Esophagus squamous epithelium (tissue), 5 donors: ENCODE results near the gene SPINT4. TPM values are rescaled to one million over a fixed set of nuclear protein-coding genes. Genes with fewer than 3 reads are reported as not detected.
"Not testable (repeated sequence)": the region's sequence is repeated elsewhere in the genome, so short reads cannot be mapped to it uniquely, and the experiment has no call there.

Experiments used
- DNase-seq: peaks from one replicate; lab custom pipeline; 2025; lab: John Stamatoyannopoulos, UW
- H3K27ac ChIP-seq, 4 donors: fragments of 200-600 bp; sonication (generic); one replicate each; pipeline ENCODE4 v1.5.1; 2016 to 2019; ENCODE audit warnings: mild to moderate bottlenecking in 1 of 4
- H3K27me3 ChIP-seq, 4 donors: fragments of 200-600 bp; sonication (generic); 1 replicate in 3 of 4; 2 replicates in 1 of 4; pipeline versions ENCODE4 v1.5.1 to v1.6.0; 2017 to 2021; ENCODE audit warnings: antibody characterized with exemption in 1 of 4
- H3K36me3 ChIP-seq, 3 donors: fragments of 200-600 bp; sonication (generic); one replicate each; pipeline ENCODE4 v1.5.1; 2016 to 2019
- H3K4me1 ChIP-seq, 3 donors: fragments of 200-600 bp; sonication (generic); one replicate each; pipeline ENCODE4 v1.5.1; 2017 to 2019
- H3K4me3 ChIP-seq, 4 donors: fragments of 200-600 bp; sonication (generic); 1 replicate in 3 of 4; 2 replicates in 1 of 4; pipeline ENCODE4 v1.5.1; 2016 to 2019; ENCODE audit warnings: mild to moderate bottlenecking in 2 of 4, moderate library complexity in 1 of 4
- H3K9me3 ChIP-seq, 3 donors: fragments of 200-600 bp; sonication (generic); one replicate each; pipeline ENCODE4 v1.5.1; 2016 to 2019
- POLR2A ChIP-seq, 4 donors: fragments of 450-650 bp; IDR thresholded peaks; one replicate each; pipeline ENCODE4 v1.6.1; 2017; ENCODE audit warnings: antibody characterized with exemption in 4 of 4, mild to moderate bottlenecking in 4 of 4, moderate library complexity in 3 of 4
- WGBS, 2 donors: methylation state at CpG; one replicate each; pipeline ENCODE4 v1.1.5; 2018; 5-methylcytosine and 5-hydroxymethylcytosine counted together
- intact Hi-C: fragments of 100-400 bp; cut with DNase I; formaldehyde crosslinking; loops from one replicate; pipeline ENCODE4 v1.15.0; 2022
- total RNA-seq, 4 donors: library from RNA; depleted of rRNA; stranded (reverse); fragments of >200 nt; gene quantifications; one replicate each; pipeline ENCODE4 v1.1.0, GENCODE V29; 2016
- TF ChIP-seq, protein P1 (sequence below), 6 experiments: fragments of 450-650 bp in 4 of 6; fragments of 200-600 bp in 2 of 6; sonication (generic) in 2 of 6; IDR thresholded peaks; one replicate each; pipeline ENCODE4 v1.5.1; 2016 to 2019; ENCODE audit warnings: antibody characterized with exemption in 6 of 6, mild to moderate bottlenecking in 4 of 6, moderate library complexity in 4 of 6
- donor health status: DM: yes; HTN: yes; CAD: no.

SPINT4 gene
- total RNA-seq, 4 donors from 2014 or later: not detected

DNA sequence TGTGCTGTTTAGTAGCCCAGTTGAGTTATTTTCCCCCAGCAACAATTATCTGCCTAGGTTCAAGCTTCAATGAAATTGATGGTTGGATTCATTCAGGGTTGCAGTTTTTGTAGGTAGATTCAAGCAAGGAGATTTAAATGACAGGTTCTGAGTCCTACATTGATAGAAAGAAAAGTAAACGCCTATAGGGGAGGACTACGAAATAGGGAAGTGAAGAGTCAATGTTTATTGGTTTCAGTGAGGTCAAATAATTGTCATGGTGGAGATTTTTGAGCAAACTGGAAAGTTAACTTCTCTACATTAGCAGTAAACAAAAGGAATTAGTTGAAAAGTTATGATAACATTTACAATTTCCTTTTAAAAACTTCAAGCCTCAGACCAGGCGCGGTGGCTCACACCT is 21.0 kb upstream of the SPINT4 start:
- no peaks in the 10 kb centered on the region for H3K36me3 ChIP-seq
- DNase-seq: no peak
- WGBS, 2 donors: 46 to 58% methylated on average over 4 of the region's 4 CpGs
- no peaks in the 10 kb centered on the region for H3K4me1 ChIP-seq
- no peak overlapping the region for H3K27ac ChIP-seq
- no peaks in the 10 kb centered on the region for H3K9me3 ChIP-seq
- TF ChIP-seq POLR2A (IDR thresholded peaks at IDR 0.05): no peak
- TF ChIP-seq, protein P1, sequence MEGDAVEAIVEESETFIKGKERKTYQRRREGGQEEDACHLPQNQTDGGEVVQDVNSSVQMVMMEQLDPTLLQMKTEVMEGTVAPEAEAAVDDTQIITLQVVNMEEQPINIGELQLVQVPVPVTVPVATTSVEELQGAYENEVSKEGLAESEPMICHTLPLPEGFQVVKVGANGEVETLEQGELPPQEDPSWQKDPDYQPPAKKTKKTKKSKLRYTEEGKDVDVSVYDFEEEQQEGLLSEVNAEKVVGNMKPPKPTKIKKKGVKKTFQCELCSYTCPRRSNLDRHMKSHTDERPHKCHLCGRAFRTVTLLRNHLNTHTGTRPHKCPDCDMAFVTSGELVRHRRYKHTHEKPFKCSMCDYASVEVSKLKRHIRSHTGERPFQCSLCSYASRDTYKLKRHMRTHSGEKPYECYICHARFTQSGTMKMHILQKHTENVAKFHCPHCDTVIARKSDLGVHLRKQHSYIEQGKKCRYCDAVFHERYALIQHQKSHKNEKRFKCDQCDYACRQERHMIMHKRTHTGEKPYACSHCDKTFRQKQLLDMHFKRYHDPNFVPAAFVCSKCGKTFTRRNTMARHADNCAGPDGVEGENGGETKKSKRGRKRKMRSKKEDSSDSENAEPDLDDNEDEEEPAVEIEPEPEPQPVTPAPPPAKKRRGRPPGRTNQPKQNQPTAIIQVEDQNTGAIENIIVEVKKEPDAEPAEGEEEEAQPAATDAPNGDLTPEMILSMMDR (IDR thresholded peaks at IDR 0.05): no peak
- peaks cover 0 to 12% (median 0%) of the 10 kb centered on the region in 4 donors for H3K27me3 ChIP-seq
- intact Hi-C loops: no loop called here
- no peak overlapping the region for H3K4me3 ChIP-seq

DNA sequence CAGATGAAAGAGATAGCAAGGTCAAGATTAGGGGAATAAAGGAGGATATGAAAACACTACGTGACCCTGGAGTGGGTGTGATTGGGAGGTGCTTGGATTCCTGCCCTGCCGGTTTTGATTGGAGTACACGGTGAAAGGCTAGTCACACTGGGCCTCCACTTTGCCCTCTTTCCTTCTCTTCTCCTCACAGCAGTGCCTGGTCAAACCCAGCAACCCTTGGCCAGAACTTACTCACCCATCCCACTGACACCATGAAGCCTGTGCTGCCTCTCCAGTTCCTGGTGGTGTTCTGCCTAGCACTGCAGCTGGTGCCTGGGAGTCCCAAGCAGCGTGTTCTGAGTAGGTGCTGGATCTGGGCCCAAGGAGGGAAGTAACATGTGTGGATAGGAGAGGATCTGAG is 20.3 kb upstream of the SPINT4 start, which contains the start of gene WFDC13:
Gene WFDC13 (plus strand): TSS at position 166 of the 400 bp plus-strand sequence. CDS start 86 bp downstream, at position 252.
- 59 to 64% methylated on average over 3 to 4 of the region's 4 CpGs for WGBS, 2 donors
- intact Hi-C loops: no loop called here
- no peak for TF ChIP-seq POLR2A (IDR thresholded peaks at IDR 0.05)
- TF ChIP-seq, protein P1 (IDR thresholded peaks at IDR 0.05): no peak

DNA sequence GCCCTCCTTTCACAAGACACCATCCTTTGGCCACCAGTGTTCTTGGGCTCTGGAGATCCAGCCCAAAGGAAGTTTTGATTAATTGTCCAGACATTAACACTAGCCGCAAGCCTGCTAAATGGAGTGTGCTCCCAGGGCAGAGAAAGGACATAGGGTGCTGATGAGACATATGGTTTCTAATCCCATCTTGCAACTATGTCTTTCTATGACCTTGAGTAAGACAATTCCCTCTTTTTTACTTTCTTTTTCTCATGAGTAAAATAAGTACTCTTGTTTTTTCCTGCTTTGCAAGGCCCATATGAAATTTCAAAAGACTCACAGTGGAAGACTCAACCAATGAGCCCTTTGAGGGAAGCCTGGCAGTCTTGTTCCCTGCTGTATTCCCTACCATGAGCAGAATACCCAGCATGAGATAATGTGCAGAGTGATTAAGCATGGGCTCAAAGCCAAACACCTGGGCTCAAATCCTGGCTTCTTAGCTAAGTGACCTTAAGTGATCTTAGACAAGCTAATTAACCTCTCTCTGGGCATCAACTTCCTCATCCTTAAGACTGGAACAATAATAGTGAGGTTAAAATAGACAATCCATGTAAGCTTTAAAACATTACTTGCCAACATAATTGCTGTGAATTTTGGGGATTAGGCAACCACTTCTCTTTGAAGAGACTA is 17.0 kb upstream of the SPINT4 start, which contains the start of gene WFDC10B:
Gene WFDC10B (minus strand): TSS at position 51 of the 669 bp plus-strand sequence. CDS start 19,027 bp downstream, outside the sequence.
- no peaks in the 10 kb centered on the region for H3K4me1 ChIP-seq
- DNase-seq: no peak
- no peak within 1 kb of the TSS for H3K4me3 ChIP-seq
- H3K27me3 ChIP-seq: peaks cover 0 to 28% (median 0%) of the 10 kb centered on the region in 4 donors
- intact Hi-C loops: no loop called here
- H3K27ac ChIP-seq: no peak within 1 kb of the TSS
- TF ChIP-seq, protein P1 (IDR thresholded peaks at IDR 0.05): no peak
- TF ChIP-seq POLR2A (IDR thresholded peaks at IDR 0.05): no peak
- no peaks in the 10 kb centered on the region for H3K9me3 ChIP-seq
- whole genome bisulfite sequencing, 2 donors: 64 to 100% methylated on average over 1 of the region's 1 CpG
- H3K36me3 ChIP-seq: no peaks in the 10 kb centered on the region

More for the DNA sequence above, 20.3 kb upstream of the SPINT4 start, which contains the start of gene WFDC13:
- Histone ChIP-seq H3K4me3 (no peak within 1 kb of the TSS), H3K4me1 (no peaks in the 10 kb centered on the region), H3K27me3 (peaks cover 0 to 12% (median 0%) of the 10 kb centered on the region in 4 donors), H3K27ac (no peak within 1 kb of the TSS), H3K9me3 (no peaks in the 10 kb centered on the region), H3K36me3 (no peaks in the 10 kb centered on the region)
- DNase-seq: no peak

DNA sequence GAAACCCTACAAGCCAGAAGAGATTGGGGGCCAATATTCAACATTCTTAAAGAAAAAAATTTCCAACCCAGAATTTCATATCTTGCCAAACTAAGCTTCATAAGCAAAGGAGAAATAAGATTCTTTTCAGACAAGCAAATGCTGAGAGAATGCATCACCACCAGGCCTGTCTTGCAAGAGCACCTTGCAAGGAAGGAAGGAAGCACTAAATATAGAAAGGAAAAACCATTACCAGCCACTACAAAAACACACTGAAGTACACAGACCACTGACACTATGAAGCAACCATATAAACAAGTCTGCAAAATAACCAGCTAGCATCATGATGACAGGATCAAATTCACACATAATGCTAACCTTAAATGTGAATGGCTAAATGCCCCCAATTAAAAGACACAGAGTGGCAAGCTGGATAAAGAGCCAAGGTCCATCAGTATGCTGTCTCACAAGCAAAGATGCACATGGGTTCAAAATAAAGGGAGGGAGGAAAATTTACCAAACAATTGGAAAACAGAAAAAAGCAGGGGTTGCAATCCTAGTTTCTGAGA is 5.9 kb upstream of the SPINT4 start:
- H3K27ac ChIP-seq, H3K9me3 ChIP-seq, intact Hi-C loops, H3K36me3 ChIP-seq, DNase-seq, H3K4me1 ChIP-seq, H3K4me3 ChIP-seq: not testable (repeated sequence)
- peaks cover 0 to 45% (median 0%) of the 10 kb centered on the region in 4 donors for H3K27me3 ChIP-seq

DNA sequence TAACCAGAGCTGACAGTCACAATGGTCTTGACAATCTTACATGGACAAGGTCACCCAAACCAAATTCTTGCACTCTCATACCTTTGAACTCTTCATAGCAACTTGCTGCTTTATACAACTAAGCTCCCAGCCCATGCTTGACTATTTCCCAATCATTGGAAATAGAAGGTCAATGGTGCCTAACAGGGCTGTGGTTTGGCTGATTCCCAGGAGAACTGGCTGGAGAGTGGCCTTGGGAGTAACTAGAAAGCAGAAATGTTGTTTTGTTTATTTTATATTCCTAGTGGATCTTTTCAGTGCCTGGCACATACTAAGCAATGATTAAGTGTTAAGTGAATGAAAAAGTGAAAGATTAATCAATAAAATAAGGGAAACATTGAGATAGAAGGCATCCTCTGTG is 3.0 kb downstream of the SPINT4 start:
- TF ChIP-seq POLR2A (IDR thresholded peaks at IDR 0.05): no peak
- TF ChIP-seq, protein P1 (IDR thresholded peaks at IDR 0.05): no peak
- no peak overlapping the region for H3K27ac ChIP-seq
- no peaks in the 10 kb centered on the region for H3K36me3 ChIP-seq
- intact Hi-C loops: no loop called here
- no peak overlapping the region for H3K4me3 ChIP-seq
- no peak for DNase-seq
- H3K4me1 ChIP-seq: no peaks in the 10 kb centered on the region
- H3K27me3 ChIP-seq: peaks cover 0 to 29% (median 0%) of the 10 kb centered on the region in 4 donors
- H3K9me3 ChIP-seq: no peaks in the 10 kb centered on the region
